Measurements from ENCODE around the gene ARHGAP24.

DNA sequence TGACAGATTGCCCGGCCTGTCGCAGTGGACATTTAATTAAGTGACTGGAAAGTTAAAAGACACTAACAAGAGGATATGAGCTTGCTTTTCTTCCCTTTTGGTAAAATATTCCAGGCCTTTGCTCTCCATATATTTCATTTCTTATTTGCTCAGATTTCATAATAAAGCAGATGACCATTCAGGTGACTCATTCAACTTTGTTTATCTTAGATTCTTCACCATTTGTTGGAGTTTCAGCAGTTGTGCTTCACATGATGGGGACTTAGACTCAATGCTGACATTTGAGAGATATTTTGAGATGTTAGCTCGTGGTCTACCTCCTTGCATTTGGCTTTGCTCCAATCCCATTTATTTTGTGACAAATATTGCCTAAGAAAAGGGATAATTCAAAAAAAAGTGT is 312.2 kb downstream of the ARHGAP24 start:
- TF ChIP-seq CTCF (IDR thresholded peaks at IDR 0.05 in 2 of 3, conservative IDR thresholded peaks at IDR 0.05 in 1 of 3; ENCODE audit: control insufficient read depth in 2 of 3, extremely low read depth in 1 of 3, insufficient read depth in 1 of 3, low read depth in 3 of 3, low read length in 3 of 3): no peak
- no peak for TF ChIP-seq TAF1 (IDR thresholded peaks at IDR 0.05; ENCODE audit: borderline replicate concordance, low read depth, low read length)
- no peak for TF ChIP-seq USF2 (IDR thresholded peaks at IDR 0.05; ENCODE audit: borderline replicate concordance, low read depth, low read length)
- TF ChIP-seq POLR2AphosphoS5 (IDR thresholded peaks at IDR 0.05; ENCODE audit: low read length): no peak
- TF ChIP-seq MYC (IDR thresholded peaks at IDR 0.05; ENCODE audit: insufficient read depth, insufficient read length, insufficient replicate concordance, low read length, severe bottlenecking): no peak
- TF ChIP-seq ZNF274 (IDR thresholded peaks at IDR 0.05; ENCODE audit: insufficient read depth, insufficient read length): no peak
- no peak for TF ChIP-seq POLR2A (IDR thresholded peaks at IDR 0.05; ENCODE audit: low read depth, low read length)
- no peak for TF ChIP-seq MEF2A (IDR thresholded peaks at IDR 0.05; ENCODE audit: insufficient read depth, low read depth, low read length)
- TF ChIP-seq ESRRA (IDR thresholded peaks at IDR 0.05; ENCODE audit: low read length): no peak
- TF ChIP-seq FOXK2 (IDR thresholded peaks at IDR 0.05): no peak
- no peak for TF ChIP-seq ZBTB4 (CRISPR knock-in tag; IDR thresholded peaks at IDR 0.05)
